B cell (primary cell): ENCODE data around the gene CAPN9. TPM values are rescaled to one million over a fixed set of nuclear protein-coding genes. Genes with fewer than 3 reads are reported as not detected.

Experiments used
- ATAC-seq: fragments of 200-7000 bp; cut with Tn5 transposase; one replicate; pipeline ENCODE4 v1.10.0; 2021; ENCODE audit warnings: low read depth, mild to moderate bottlenecking, moderate number of reproducible peaks, moderate library complexity
- CTCF ChIA-PET: fragments of 350-600 bp; sonication (Branson Sonifier 250); formaldehyde crosslinking; loops from one replicate; lab custom pipeline; 2021; ENCODE audit warnings: antibody characterized with exemption, inconsistent platforms; lab: Charles Lee
- POLR2A ChIA-PET: fragments of 350-600 bp; sonication (Branson Sonifier 250); formaldehyde crosslinking; loops from one replicate; lab custom pipeline; 2021; ENCODE audit warnings: antibody characterized with exemption; lab: Charles Lee
- DNase-seq: peaks from one replicate; pipeline ENCODE4 v3.0.0; 2013
- H2AFZ ChIP-seq: 2 replicates; pipeline ENCODE4 v1.6.1; 2012; ENCODE audit warnings: mild to moderate bottlenecking, low read depth, low read length; ENCODE audit not compliant: insufficient read depth, poor library complexity, severe bottlenecking
- H3K27ac ChIP-seq, 2 donors: 1 replicate in 1 of 2; 2 replicates in 1 of 2; pipeline ENCODE4 v1.5.1; 2012 to 2013; ENCODE audit warnings: low read length in 2 of 2, mild to moderate bottlenecking in 2 of 2, moderate library complexity in 1 of 2
- H3K27me3 ChIP-seq, 4 experiments: fragments of 200-600 bp in 1 of 4; sonication (generic) in 1 of 4; replicated peaks in 1 of 4; 1 replicate in 2 of 4; 2 replicates in 2 of 4; pipeline versions ENCODE4 v1.6.1 to v1.7.0; 2013 to 2016; ENCODE audit warnings: low read length in 3 of 4, mild to moderate bottlenecking in 2 of 4, mixed read lengths in 1 of 4, moderate library complexity in 1 of 4; ENCODE audit not compliant: insufficient read depth in 4 of 4, control insufficient read depth in 3 of 4; ENCODE audit errors: control extremely low read depth in 1 of 4
- H3K36me3 ChIP-seq, 2 experiments: replicated peaks in 1 of 2; 1 replicate in 1 of 2; 2 replicates in 1 of 2; pipeline versions ENCODE4 v1.6.1 to v1.7.1; 2013; ENCODE audit warnings: low read length in 1 of 2; ENCODE audit not compliant: insufficient read depth in 2 of 2, control insufficient read depth in 1 of 2; ENCODE audit errors: control extremely low read depth in 1 of 2, extremely low read depth in 1 of 2
- H3K4me1 ChIP-seq, 2 donors: fragments of 200-600 bp in 1 of 2; sonication (generic) in 1 of 2; 1 replicate in 1 of 2; 2 replicates in 1 of 2; pipeline versions ENCODE4 v1.5.1 to v1.6.1; 2013 to 2017; ENCODE audit warnings: low read length in 2 of 2; ENCODE audit not compliant: control insufficient read depth in 2 of 2, insufficient read depth in 2 of 2
- H3K4me2 ChIP-seq: replicated peaks from 2 replicates; pipeline ENCODE3; 2012; ENCODE audit warnings: mild to moderate bottlenecking, low read depth, low read length; ENCODE audit not compliant: poor library complexity, severe bottlenecking
- H3K4me3 ChIP-seq, 5 experiments: fragments of 200-600 bp in 1 of 5; sonication (generic) in 1 of 5; 1 replicate in 3 of 5; 2 replicates in 2 of 5; pipeline versions ENCODE4 v1.5.1 to v1.7.0; 2011 to 2016; ENCODE audit warnings: low read length in 4 of 5, mild to moderate bottlenecking in 4 of 5, low read depth in 2 of 5, control low read depth in 1 of 5, moderate library complexity in 1 of 5; ENCODE audit not compliant: insufficient read depth in 1 of 5; ENCODE audit errors: control extremely low read depth in 1 of 5, extremely low read depth in 1 of 5
- H3K79me2 ChIP-seq: fragments of 200-600 bp; sonication (generic); one replicate; pipeline ENCODE4 v1.6.0; 2016; ENCODE audit warnings: low read length; ENCODE audit not compliant: control insufficient read depth, insufficient read depth
- H3K9ac ChIP-seq: fragments of 200-600 bp; sonication (generic); 2 replicates; pipeline ENCODE4 v1.6.1; 2017; ENCODE audit warnings: mild to moderate bottlenecking, low read length, moderate library complexity
- H3K9me3 ChIP-seq, 3 donors: one replicate each; pipeline versions ENCODE4 v1.6.1 to v1.7.1; 2013; ENCODE audit warnings: low read length in 2 of 3; ENCODE audit not compliant: control insufficient read depth in 2 of 3, insufficient read depth in 1 of 3; ENCODE audit errors: control extremely low read depth in 1 of 3
- H4K20me1 ChIP-seq: 2 replicates; pipeline ENCODE4 v1.6.0; 2012; ENCODE audit warnings: mild to moderate bottlenecking, low read length; ENCODE audit not compliant: insufficient read depth, control insufficient read depth, poor library complexity, severe bottlenecking
- H3K27ac Mint-ChIP-seq: one replicate; pipeline ENCODE4 v1.8.0; 2021; ENCODE audit warnings: mixed read lengths
- H3K27me3 Mint-ChIP-seq: one replicate; pipeline ENCODE4 v1.8.0; 2021; ENCODE audit warnings: mixed read lengths
- H3K4me1 Mint-ChIP-seq: one replicate; pipeline ENCODE4 v1.8.0; 2021; ENCODE audit warnings: mixed read lengths
- H3K4me3 Mint-ChIP-seq: one replicate; pipeline ENCODE4 v1.8.0; 2021; ENCODE audit warnings: mixed read lengths
- H3K9me3 Mint-ChIP-seq: one replicate; pipeline ENCODE4 v1.8.0; 2022; ENCODE audit warnings: mixed read lengths; ENCODE audit not compliant: insufficient read depth
- EZH2 ChIP-seq: IDR thresholded peaks from 2 replicates; pipeline ENCODE4 v1.6.1; 2012; ENCODE audit warnings: borderline replicate concordance, low read depth, mild to moderate bottlenecking, moderate library complexity, low read length; ENCODE audit not compliant: insufficient read depth, poor library complexity, severe bottlenecking
- WGBS: methylation state at CpG from one replicate; pipeline ENCODE4 v1.1.5; 2013; ENCODE audit warnings: missing lambda C conversion rate; ENCODE audit not compliant: insufficient coverage; 5-methylcytosine and 5-hydroxymethylcytosine counted together
- intact Hi-C: fragments of 100-400 bp; cut with micrococcal nuclease; formaldehyde crosslinking; loops from one replicate; pipeline ENCODE4 v1.10.0; 2022
- polyA plus RNA-seq: library from polyadenylated mRNA; depleted of rRNA; stranded (reverse); fragments of >200 nt; gene quantifications from 2 replicates; pipeline ENCODE4 v1.2.3, GENCODE V29; 2012
- small RNA-seq: library from RNA; depleted of rRNA; stranded (forward); fragments of <200 nt; gene quantifications from one replicate; pipeline ENCODE3, GENCODE V24; 2012; ENCODE audit warnings: low replicate concordance, low read depth; ENCODE audit not compliant: insufficient read length
- total RNA-seq, 2 donors: library from RNA; stranded (reverse); fragments of 120-200 nt in 1 of 2; gene quantifications; 1 replicate in 1 of 2; 2 replicates in 1 of 2; pipeline versions ENCODE4 v1.2.3 to v1.2.4, GENCODE V29; 2013 to 2022
- TF ChIP-seq, protein P1 (sequence below): fragments of 200-600 bp; IDR thresholded peaks from one replicate; pipeline ENCODE4 v1.8.0; 2022; ENCODE audit warnings: antibody characterized with exemption, mild to moderate bottlenecking

Gene CAPN9
- total and polyA plus RNA-seq, 2 donors (not counting 1 experiment from before 2014, with no cell fraction given), result not detected

DNA sequence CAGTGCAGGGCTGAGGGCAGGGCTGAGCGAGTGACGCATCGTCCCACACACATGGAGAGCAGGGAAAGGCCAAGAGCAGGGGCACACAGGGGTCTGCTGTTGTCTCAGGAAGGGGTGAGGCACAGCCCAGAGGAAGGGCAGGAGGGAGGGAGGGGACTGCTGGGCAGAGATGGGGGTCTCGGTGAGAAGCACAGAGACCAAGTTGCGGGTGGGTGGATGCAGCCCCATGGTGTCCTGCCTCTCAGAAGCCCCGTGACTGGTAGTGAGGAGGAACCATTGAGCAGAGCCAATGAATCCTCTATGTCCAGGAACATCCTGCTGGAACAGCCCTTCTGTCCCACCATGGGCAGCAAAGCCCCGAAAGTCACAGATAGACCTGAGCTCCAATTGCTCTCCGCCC, 103.4 kb downstream of the CAPN9 start:
- ATAC-seq (no peak), DNase-seq (no peak)
- H3K4me3 Mint-ChIP-seq, result no peak overlapping the region
- no peaks in the 10 kb centered on the region for H3K9me3 ChIP-seq
- H3K27me3 ChIP-seq, result no peaks in the 10 kb centered on the region
- ChIA-PET CTCF (no interaction called here), POLR2A (no interaction called here)
- H3K79me2 ChIP-seq, result no peaks in the 10 kb centered on the region
- H3K4me3 ChIP-seq, result no peak overlapping the region
- intact Hi-C loops, result no loop called here
- H3K9ac ChIP-seq, result no peak overlapping the region
- H3K27ac Mint-ChIP-seq, result no peak overlapping the region
- no peak overlapping the region for H3K27ac ChIP-seq
- H3K27me3 Mint-ChIP-seq, result no peaks in the 10 kb centered on the region
- H3K4me1 ChIP-seq, result no peaks in the 10 kb centered on the region
- no peaks in the 10 kb centered on the region for H4K20me1 ChIP-seq
- TF ChIP-seq, protein P1, sequence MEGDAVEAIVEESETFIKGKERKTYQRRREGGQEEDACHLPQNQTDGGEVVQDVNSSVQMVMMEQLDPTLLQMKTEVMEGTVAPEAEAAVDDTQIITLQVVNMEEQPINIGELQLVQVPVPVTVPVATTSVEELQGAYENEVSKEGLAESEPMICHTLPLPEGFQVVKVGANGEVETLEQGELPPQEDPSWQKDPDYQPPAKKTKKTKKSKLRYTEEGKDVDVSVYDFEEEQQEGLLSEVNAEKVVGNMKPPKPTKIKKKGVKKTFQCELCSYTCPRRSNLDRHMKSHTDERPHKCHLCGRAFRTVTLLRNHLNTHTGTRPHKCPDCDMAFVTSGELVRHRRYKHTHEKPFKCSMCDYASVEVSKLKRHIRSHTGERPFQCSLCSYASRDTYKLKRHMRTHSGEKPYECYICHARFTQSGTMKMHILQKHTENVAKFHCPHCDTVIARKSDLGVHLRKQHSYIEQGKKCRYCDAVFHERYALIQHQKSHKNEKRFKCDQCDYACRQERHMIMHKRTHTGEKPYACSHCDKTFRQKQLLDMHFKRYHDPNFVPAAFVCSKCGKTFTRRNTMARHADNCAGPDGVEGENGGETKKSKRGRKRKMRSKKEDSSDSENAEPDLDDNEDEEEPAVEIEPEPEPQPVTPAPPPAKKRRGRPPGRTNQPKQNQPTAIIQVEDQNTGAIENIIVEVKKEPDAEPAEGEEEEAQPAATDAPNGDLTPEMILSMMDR, result no peak
- no peak for TF ChIP-seq EZH2
- H3K9me3 Mint-ChIP-seq, result no peaks in the 10 kb centered on the region
- H3K4me1 Mint-ChIP-seq, result peaks cover 2% of the 10 kb centered on the region
- no peaks in the 10 kb centered on the region for H3K36me3 ChIP-seq
- 94% methylated on average over 8 of the region's 8 CpGs for WGBS
- H3K4me2 ChIP-seq, result no peak overlapping the region
- no peak overlapping the region for H2AFZ ChIP-seq

DNA sequence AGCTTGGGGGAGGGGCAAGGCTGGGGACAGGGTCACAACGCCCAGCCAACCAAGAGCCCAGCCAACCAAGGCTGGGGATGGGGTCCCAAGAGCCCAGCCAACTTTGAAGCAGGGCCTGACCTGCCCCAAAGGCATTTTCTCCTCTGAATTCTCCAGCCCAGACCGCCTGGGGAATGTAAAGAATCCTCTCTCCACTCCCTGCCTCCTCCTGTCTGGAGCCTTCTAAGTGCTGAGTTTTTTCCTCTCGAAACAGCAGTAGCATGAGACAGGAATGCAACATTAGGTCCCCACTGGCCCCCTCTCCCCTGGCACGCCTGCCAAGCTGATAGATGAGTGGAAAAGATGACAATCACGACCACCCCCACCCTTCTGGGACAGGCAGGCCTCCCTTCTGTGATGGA, 104.1 kb downstream of the CAPN9 start:
- 90% methylated on average over 2 of the region's 5 CpGs for WGBS
- no peaks in the 10 kb centered on the region for H3K9me3 ChIP-seq
- CTCF ChIA-PET, result no interaction called here
- H3K27ac ChIP-seq, result no peak overlapping the region
- no peak overlapping the region for H3K4me3 ChIP-seq
- no peaks in the 10 kb centered on the region for H3K79me2 ChIP-seq
- H2AFZ ChIP-seq, result no peak overlapping the region
- no peak overlapping the region for H3K4me2 ChIP-seq
- no peak overlapping the region for H3K9ac ChIP-seq
- no peaks in the 10 kb centered on the region for H3K9me3 Mint-ChIP-seq
- ATAC-seq (no peak), DNase-seq (no peak)
- H3K27me3 ChIP-seq, result no peaks in the 10 kb centered on the region
- no peaks in the 10 kb centered on the region for H3K36me3 ChIP-seq
- POLR2A ChIA-PET, result no interaction called here
- intact Hi-C loops, result no loop called here
- H4K20me1 ChIP-seq, result no peaks in the 10 kb centered on the region
- H3K4me1 Mint-ChIP-seq, result peaks cover 2% of the 10 kb centered on the region
- H3K4me3 Mint-ChIP-seq, result no peak overlapping the region
- no peaks in the 10 kb centered on the region for H3K27me3 Mint-ChIP-seq
- H3K4me1 ChIP-seq, result no peaks in the 10 kb centered on the region
- TF ChIP-seq, protein P1, result no peak
- TF ChIP-seq EZH2, result no peak
- no peak overlapping the region for H3K27ac Mint-ChIP-seq

Small RNA genes within 50 kb of the gene (small RNA-seq; reads per million reads assigned to genes)
- not detected for gene RNA5SP79

Other genes starting within 250 kb of the CAPN9 start
- gene COG2, start 104.9 kb upstream of the CAPN9 start, total RNA-seq, result 36.9 and 42.5 TPM in 2 replicates
- 16.5 and 17.0 TPM in 2 replicates for gene COG2, start 104.9 kb upstream of the CAPN9 start, polyA plus RNA-seq
- not detected in 2 replicates for gene AGT, start 33.3 kb upstream of the CAPN9 start, total RNA-seq
- not detected in 2 replicates for gene AGT, start 33.3 kb upstream of the CAPN9 start, polyA plus RNA-seq
- 6.6 TPM in 2 replicates for gene C1orf198, start 121.1 kb downstream of the CAPN9 start, total RNA-seq
- gene C1orf198, start 121.1 kb downstream of the CAPN9 start, polyA plus RNA-seq, result 1.0 and 1.3 TPM in 2 replicates
- gene TTC13, start 231.5 kb downstream of the CAPN9 start, total RNA-seq, result 55.0 TPM in 2 replicates
- 33.9 and 39.8 TPM in 2 replicates for gene TTC13, start 231.5 kb downstream of the CAPN9 start, polyA plus RNA-seq
- 10.7 and 12.0 TPM in 2 replicates for gene ARV1, start 231.7 kb downstream of the CAPN9 start, total RNA-seq
- gene ARV1, start 231.7 kb downstream of the CAPN9 start, polyA plus RNA-seq, result 11.6 and 11.9 TPM in 2 replicates